ENCODE measurements around the gene IGFL3. TPM values are rescaled to one million over a fixed set of nuclear protein-coding genes. Genes with fewer than 3 reads are reported as not detected.

Gene IGFL3
- total RNA-seq, 1 donor from 2014 or later = not detected

DNA sequence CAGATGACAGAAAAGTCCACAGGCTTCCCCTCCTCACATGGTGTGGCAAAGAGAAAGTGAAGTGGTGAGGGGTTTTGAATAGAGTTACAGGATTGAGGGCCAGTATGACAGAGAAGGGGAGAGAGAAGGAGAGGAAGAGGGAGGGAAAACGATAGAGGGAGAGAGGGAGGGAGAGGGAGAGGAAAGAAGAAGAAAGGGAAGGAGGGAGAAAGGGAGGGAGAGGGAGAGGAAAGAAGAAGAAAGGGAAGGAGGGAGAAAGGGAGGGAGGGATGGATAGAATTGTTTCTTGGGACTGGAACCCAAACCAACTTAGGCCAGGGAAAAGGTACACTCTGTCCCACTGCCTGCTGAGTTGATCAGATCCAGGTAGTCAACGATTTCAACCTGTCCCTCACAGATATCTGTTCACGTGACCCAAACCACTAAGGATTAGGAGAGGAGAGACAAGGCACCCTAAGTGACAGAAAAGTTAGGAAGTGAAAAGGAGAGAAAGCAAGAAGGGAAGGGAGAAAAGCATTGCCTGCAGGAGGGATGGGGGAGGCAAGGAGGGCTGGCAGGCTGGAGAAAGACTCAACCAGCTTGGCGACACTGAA is 8.1 kb upstream of the IGFL3 start:
- H3K4me3 ChIP-seq (ENCODE audit: low read depth, low read length) = no peak overlapping the region
- TF ChIP-seq, protein P1, sequence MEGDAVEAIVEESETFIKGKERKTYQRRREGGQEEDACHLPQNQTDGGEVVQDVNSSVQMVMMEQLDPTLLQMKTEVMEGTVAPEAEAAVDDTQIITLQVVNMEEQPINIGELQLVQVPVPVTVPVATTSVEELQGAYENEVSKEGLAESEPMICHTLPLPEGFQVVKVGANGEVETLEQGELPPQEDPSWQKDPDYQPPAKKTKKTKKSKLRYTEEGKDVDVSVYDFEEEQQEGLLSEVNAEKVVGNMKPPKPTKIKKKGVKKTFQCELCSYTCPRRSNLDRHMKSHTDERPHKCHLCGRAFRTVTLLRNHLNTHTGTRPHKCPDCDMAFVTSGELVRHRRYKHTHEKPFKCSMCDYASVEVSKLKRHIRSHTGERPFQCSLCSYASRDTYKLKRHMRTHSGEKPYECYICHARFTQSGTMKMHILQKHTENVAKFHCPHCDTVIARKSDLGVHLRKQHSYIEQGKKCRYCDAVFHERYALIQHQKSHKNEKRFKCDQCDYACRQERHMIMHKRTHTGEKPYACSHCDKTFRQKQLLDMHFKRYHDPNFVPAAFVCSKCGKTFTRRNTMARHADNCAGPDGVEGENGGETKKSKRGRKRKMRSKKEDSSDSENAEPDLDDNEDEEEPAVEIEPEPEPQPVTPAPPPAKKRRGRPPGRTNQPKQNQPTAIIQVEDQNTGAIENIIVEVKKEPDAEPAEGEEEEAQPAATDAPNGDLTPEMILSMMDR (IDR thresholded peaks at IDR 0.05; ENCODE audit: insufficient read depth, low read length, poor library complexity, severe bottlenecking) = no peak
- no peak for DNase-seq (ENCODE audit: low read depth)

DNA sequence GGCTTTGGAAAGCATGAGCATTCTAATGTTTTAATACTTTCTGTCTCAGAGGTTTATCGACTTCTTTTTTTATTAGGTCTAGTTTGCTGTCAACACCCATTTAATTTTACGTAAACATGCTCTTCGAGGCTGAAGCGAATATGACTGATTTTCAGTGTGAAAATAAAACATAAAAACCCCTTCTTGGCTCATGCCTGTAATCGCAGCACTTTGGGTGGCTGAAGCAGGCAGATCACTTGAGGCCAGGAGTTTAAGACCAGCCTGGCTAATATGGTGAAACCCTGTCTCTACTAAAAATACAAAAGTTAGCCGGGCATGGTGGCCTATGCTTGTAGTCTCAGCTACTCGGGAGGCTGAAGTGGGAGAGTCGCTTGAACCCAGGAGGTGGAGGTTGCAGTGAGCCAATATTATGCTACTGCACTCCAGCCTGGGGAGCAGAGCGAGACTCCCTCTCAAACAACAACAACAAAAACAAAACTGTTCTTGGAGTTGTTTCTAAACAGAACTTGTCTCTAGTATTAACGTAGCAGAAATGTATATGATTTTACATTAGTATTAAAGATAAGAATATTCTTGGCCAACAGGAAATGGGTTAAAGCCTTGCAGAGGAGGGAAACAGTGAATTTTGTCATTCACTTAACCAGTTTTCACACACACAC is 7.1 kb upstream of the IGFL3 start:
- Histone ChIP-seq H3K4me3 (ENCODE audit: low read depth, low read length) (no peak overlapping the region), H3K27me3 (ENCODE audit: control insufficient read depth, insufficient read depth, low read length) (no peaks in the 10 kb centered on the region), H3K36me3 (ENCODE audit: control insufficient read depth, insufficient read depth, low read length) (no peaks in the 10 kb centered on the region)
- TF ChIP-seq, protein P1 (IDR thresholded peaks at IDR 0.05; ENCODE audit: insufficient read depth, low read length, poor library complexity, severe bottlenecking) = no peak
- no peak for DNase-seq (ENCODE audit: low read depth)

More for the DNA sequence above, 8.1 kb upstream of the IGFL3 start:
- Histone ChIP-seq H3K36me3 (ENCODE audit: control insufficient read depth, insufficient read depth, low read length) (no peaks in the 10 kb centered on the region), H3K27me3 (ENCODE audit: control insufficient read depth, insufficient read depth, low read length) (no peaks in the 10 kb centered on the region)

DNA sequence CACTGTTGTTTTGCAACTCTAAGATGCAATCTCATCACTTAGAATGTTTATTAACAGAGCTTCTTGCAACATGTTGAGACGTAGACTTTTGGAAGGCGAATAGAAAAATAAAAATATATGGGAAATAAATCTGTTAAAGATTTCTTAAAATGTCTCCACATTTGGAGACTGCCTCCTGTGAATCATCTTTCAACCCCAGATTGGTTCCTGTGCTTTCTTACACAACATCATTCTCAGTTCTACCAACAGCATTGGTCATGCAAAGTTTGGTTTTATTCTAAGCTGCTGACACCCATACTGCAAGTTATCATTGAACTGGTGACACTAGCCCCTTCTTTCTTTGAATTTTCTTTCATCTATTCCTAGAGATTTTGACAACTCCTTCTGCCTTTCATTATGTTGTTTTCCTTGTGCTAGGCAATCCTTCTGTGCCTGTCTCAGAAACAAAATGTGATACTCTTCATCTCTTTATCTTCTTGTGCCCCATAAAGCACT is 1.6 kb upstream of the IGFL3 start:
- Histone ChIP-seq H3K27me3 (ENCODE audit: control insufficient read depth, insufficient read depth, low read length) (peaks cover 9% of the 10 kb centered on the region), H3K36me3 (ENCODE audit: control insufficient read depth, insufficient read depth, low read length) (no peaks in the 10 kb centered on the region), H3K4me3 (ENCODE audit: low read depth, low read length) (no peak overlapping the region)
- no peak for DNase-seq (ENCODE audit: low read depth)
- TF ChIP-seq, protein P1 (IDR thresholded peaks at IDR 0.05; ENCODE audit: insufficient read depth, low read length, poor library complexity, severe bottlenecking) = no peak

- TF ChIP-seq, protein P1 (IDR thresholded peaks at IDR 0.05; ENCODE audit: insufficient read depth, low read length, poor library complexity, severe bottlenecking) = no peak
- no peak overlapping the region for H3K4me3 ChIP-seq (ENCODE audit: low read depth, low read length)
- H3K27me3 ChIP-seq (ENCODE audit: control insufficient read depth, insufficient read depth, low read length) = peaks cover 9% of the 10 kb centered on the region
- DNase-seq (ENCODE audit: low read depth) = no peak
- no peaks in the 10 kb centered on the region for H3K36me3 ChIP-seq (ENCODE audit: control insufficient read depth, insufficient read depth, low read length)
These were observed 959 bp upstream of the IGFL3 start for GRCh38 chr19:46125447-46125846.

- H3K4me3 ChIP-seq (ENCODE audit: low read depth, low read length) = no peak overlapping the region
- no peak for DNase-seq (ENCODE audit: low read depth)
- peaks cover 2% of the 10 kb centered on the region for H3K27me3 ChIP-seq (ENCODE audit: control insufficient read depth, insufficient read depth, low read length)
- TF ChIP-seq, protein P1 (IDR thresholded peaks at IDR 0.05; ENCODE audit: insufficient read depth, low read length, poor library complexity, severe bottlenecking) = no peak
- H3K36me3 ChIP-seq (ENCODE audit: control insufficient read depth, insufficient read depth, low read length) = no peaks in the 10 kb centered on the region
These were observed 6.4 kb downstream of the IGFL3 start for GRCh38 chr19:46118136-46118535.

All from kidney epithelial cell (primary cell).